ENCODE results near the gene MTERF4. TPM values are rescaled to one million over a fixed set of nuclear protein-coding genes. Genes with fewer than 3 reads are reported as not detected.

The MTERF4 gene
- total and polyA plus RNA-seq, 2 of the 8 experiments (the other 6 are each of a cell fraction or from before 2014, with no cell fraction given): 25.9 to 28.5 TPM

- TF ChIP-seq PHF8 (conservative IDR thresholded peaks at IDR 0.05; ENCODE audit: low read depth, low read length) (no peak), KDM1A (IDR thresholded peaks at IDR 0.05; ENCODE audit: borderline replicate concordance, low read length) (no peak), CHD2 (IDR thresholded peaks at IDR 0.05; ENCODE audit: low read length) (no peak), USF2 (IDR thresholded peaks at IDR 0.05; ENCODE audit: low read length) (no peak), SIRT6 (IDR thresholded peaks at IDR 0.05; ENCODE audit: low read length) (no peak), JUND (IDR thresholded peaks at IDR 0.05; ENCODE audit: low read length) (no peak), SP1 (IDR thresholded peaks at IDR 0.05; ENCODE audit: low read depth, low read length) (no peak)
These were observed 21.5 kb downstream of the MTERF4 start (continued) for GRCh38 chr2:241080405-241081189.

Data from H1 (cell line).